ENCODE data around the gene SNX30.

SNX30 gene

DNA sequence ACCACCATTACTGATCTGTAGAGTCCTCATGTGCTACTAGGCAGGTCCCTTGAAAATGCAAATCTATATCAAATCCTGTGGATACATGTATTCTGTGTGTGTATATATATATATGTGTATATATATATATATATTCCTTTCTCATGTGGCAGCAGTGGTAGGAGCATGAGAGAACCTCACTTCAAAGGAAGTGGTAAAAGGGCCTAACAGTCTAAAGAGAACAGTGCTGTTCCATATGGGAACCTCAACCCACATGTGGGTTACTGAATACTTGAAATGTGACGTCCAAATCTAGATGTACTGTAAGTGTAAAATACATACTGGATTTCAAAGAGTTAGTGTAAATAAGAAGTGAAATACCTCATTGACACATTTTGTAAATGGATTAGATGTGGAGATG lies 134.8 kb downstream of the SNX30 start:
- DNase-seq (ENCODE audit: low read depth in 2 of 2): no peak

DNA sequence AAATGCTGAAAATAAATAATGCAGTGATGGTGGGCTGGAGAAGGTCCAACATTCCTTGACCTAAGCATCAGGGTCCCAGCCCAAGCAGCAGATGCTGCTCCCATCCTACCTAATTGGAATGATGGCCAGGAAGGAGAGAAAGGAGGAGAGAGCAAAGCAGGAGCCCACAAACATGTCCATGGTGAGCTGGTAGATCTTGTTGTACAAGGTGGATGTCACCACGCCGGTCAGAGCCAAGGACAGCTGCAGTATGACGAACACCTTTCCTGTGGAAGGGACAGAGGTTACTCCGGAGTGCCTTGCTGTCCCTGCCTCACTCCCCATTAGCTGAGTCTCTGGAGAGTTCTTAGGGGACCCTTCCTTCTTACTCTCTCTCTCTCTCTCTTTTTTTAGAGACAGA lies 135.8 kb downstream of the SNX30 start:
- no peak for DNase-seq (ENCODE audit: low read depth in 2 of 2)

DNA sequence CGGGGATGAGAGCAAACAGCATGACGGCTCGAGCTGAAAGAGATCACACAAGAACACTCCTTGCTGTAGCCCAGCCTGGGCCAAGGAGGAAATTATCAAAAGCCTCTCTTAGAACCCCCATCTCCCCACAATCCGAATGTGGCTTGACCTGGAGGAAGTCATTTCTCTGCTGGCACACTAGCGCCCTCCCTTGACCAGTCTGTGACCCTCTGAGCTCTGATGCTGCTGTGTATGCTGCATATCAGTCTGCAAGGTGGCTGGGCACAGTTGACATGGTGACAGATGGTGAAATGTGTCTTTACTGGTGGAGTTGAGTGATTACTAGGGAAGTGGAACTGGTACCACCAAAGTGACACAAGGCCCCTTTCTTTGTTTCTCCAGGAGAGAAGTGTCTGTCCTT lies 136.8 kb downstream of the SNX30 start:
- no peak for DNase-seq (ENCODE audit: low read depth in 2 of 2)

DNA sequence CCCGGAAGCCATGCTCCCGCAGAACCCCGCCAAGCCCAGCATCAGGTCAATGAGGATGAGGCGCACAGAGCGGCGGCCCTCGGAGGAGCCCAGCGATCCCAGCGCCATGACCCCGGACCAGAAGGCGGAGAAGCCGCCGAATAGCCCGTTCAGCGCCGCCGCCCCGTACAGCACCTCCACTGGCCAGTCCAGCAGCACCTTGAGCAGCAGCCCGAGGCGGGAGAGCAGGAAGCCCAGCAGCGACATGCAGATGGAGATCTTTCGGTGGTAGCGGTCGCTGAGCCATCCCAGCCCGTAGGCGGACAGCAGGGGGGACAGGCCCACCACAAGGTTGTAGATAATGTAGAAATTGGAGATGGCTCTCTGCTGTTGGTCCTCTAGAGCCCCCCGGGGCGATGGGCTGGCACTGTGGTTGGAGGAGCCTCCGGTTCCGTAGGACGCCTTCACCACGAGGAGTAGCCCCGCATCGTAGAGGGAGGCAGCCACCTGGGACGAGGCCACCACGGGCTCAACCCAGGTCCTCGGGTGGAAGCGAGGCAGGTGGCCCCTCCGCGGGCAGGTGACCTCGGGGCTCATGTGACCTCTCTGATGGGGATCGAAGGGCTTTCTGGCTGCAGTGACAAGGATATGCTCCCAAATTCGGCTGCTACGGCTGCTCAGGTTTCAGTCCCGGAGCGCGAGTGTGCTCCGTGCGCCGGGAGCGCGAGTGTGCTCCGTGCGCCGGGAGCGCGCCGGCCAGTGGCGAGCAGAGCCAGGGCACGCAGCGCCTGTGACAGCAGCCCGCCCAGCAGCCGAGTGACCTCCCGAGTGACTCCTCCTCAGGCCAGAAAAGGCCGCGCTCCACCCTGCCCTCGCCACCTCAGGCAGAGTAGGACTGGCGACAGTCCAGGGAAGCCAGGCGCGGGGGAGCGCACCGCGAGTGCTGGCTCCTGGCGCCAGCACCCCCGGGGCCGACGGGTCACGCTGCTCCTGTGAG lies 139.8 kb downstream of the SNX30 start, which contains the start of gene SLC46A2:
Gene SLC46A2 (minus strand): TSS at position 771 of the 976 bp plus-strand sequence. CDS start 195 bp downstream, at position 576.
- DNase-seq (ENCODE audit: low read depth in 2 of 2): no peak

DNA sequence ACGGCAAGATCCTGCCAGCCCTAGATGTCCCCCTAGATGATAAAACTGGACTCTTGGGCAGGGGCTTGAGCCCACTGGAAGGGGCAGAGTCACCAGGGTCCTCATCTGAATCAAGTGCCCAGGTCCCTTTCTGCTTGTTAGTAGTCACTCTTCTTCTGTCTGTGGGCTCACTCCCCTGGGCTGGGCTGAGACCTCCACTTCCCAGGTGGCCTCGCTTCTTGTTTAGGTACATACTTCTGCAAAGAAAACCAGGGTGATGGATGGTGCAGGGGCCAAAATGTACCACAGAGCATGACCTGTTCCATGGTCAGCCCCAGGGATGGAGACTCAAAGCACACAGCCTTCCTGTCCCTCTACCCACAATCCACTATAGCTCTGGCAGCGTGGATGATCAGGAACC lies 141.0 kb downstream of the SNX30 start:
- no peak for DNase-seq (ENCODE audit: low read depth in 2 of 2)

DNA sequence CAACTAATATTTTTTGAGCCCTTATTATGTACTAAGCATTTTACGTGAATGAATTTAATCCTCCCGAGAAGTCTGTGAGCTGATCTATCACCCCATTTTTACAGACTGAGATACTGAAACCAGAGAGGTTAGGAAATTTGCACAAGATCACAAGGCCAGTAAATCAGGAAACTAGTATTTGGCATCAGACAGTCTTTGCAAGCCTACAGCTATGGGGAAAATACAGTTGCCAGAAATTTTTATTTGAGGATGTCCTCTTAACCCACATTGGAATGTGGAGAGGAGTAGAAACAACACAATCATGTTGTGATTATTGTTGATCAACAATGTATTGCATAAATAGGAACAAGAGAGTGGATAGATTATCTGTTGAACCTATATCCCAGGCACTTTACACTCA lies 142.4 kb downstream of the SNX30 start:
- no peak for DNase-seq (ENCODE audit: low read depth in 2 of 2)

DNA sequence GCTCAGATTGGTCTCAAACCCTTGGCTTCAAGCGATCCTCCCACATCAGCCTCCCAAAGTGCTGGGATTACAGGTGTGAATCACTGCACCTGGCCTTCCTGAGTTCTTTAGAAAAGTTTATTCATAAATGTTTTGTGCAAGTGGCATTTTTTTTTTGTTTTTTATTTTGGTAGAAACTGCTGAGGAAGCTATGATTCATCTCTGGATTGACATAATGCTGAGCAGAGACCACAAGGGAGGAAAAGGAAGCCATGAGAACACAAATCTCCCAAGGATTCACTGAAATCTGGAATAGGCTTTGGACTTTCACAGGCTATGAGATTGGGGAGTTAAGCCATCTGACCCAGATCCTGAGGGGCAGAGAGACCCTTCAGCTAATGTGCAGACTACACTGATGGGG lies 143.5 kb downstream of the SNX30 start:
- no peak for DNase-seq (ENCODE audit: low read depth in 2 of 2)

DNA sequence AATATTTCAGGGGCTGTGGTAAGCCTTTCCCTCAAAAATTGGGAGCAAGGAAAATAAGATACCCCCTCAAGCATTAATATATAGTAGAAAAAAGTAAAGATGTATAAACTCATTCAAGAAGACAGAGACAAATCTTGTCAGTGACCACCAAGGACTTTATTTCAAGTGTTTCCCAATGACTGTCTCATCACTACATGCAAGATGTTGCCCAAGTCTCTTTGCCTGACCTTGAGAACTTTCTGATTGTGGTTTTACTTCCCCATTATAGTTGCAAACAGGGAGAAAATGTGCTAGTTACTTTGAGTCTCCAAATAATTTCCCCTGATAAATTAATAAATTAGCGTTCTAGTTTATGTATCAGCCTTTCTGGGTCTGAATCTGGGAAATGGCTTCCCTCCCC lies 144.1 kb downstream of the SNX30 start:
- DNase-seq (ENCODE audit: low read depth in 2 of 2): no peak

DNA sequence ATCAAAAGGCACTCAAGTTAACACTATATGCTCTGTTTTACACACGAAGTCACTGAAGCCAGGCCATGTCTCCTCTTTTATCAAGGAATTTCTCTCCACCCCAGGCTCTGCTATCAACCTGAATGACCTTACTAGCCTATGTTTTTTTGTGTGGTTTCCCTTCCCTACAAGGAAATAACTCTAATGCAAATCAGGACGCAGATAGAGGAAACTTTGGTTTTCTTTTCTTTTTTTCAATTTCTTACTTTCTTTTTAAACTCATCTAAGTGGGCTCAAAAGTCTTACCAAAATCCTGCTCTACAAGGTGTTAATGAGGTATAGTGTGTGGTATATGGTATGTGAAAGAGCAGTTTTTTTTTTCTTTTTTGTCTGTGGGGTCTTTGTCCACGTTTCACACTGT lies 145.6 kb downstream of the SNX30 start:
- DNase-seq (ENCODE audit: low read depth in 2 of 2): no peak

DNA sequence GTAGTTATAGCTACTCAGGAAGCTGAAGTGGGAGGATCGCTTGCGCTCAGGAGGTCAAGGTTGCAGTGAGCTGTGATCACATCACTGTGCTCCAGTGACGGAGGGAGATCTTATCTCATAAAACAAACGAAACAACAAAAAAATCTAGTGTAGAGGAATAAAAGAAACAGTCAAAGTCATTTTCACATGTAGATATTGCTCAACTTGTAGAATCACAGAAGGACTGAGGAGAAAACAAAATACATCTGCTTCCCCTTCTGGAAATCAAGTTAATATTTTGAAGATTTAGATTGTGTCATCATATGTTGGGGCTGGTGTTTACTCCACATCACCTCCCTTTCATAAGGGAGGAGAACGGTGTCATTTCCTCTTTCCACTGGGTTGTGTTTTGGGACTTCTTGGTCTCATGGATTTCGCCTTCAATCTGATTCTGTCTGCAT lies 148.3 kb downstream of the SNX30 start:
- DNase-seq (ENCODE audit: low read depth in 2 of 2): no peak

DNA sequence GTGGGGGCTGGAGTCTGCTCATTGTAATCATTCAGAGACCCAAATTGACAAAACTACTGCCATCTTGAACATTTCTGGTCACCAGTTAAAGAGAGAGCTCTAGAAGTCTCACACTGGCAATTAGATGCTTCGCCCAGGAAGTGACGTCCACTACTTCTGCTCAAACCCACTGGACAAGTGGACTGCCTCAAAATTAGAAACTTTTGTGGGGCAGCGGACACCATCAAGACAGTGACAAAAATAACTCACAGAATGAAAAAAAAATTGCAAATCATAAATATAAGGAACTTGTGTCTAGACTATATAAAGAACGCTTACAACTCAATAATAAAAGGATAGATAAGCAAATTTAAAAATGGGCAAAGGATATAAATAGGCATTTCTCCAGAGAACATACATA lies 149.9 kb downstream of the SNX30 start:
- DNase-seq (ENCODE audit: low read depth in 2 of 2): no peak

DNA sequence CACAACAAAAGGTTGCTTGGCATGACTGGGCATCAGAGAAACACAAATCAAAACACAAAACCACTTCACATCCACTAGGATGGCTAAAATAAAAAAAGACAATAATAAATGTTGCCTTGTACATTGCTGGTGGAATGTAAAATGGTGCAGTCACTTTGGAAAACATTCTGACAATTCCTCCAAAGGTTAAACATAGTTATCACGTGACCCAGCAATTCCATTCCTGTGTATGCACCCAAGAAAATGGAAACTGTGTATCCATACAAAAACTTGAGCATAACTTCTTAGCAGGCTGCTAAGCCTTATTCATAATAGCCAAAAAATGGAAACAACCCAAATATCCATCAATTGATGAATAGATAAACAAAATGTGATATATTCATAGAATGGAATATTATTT lies 150.3 kb downstream of the SNX30 start:
- DNase-seq (ENCODE audit: low read depth in 2 of 2): no peak

DNA sequence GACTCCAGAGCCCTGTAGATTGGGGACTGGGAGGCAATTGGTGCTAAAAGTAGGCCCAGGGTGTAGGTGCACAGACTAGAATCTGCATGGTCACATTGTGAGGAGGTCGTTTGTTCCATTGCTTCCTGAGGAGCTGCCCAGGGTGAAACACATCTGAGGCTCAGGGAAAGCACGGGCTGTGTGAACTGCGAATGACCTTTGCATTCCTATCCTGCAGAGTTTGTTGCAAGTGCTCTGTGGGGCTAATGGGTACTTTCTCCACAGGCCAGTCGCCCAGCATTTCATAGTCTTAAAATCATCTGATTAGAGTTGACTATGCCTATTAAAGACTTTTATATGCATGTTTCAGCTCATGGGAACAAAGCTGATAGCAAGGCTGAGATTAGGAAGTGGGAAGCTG lies 154.5 kb downstream of the SNX30 start:
- DNase-seq (ENCODE audit: low read depth in 2 of 2): no peak

DNA sequence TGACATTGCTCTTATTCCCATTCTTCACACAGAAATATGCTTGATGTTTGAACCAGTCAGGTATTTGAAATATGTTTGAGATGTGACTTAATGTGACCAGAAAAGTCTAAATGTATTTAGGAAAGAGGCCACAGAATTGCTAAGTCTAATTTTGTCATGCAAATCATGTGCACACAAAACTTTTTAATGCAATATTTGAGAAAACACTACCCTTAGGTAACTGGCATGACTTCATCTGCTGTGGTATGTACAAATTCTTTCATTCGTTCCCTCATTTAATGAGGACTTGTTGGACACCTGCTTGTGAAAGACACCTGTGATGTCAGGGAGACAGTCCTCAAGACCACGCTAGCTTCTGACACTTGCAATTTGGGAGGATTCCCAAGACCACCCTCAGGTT lies 161.2 kb downstream of the SNX30 start:
- DNase-seq (ENCODE audit: low read depth in 2 of 2): no peak

DNA sequence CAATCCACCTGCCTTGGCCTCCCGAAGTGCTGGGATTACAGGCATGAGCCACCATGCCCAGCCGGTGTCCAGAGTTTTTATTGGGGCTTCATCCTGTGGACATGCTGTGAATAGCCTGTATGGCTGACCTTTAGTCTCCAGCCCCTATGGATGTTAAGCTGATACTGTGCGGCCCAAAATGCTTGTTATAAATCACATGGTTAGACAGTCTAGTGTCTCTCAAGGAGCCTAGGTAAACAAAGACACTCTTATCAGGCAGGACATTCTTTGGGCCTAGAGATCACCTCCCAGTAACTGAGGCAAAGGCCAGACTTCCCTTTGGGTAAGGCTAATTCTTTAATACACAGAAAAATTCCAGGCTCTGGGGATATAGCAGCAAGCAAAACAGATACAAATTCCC lies 162.1 kb downstream of the SNX30 start:
- no peak for DNase-seq (ENCODE audit: low read depth in 2 of 2)

DNA sequence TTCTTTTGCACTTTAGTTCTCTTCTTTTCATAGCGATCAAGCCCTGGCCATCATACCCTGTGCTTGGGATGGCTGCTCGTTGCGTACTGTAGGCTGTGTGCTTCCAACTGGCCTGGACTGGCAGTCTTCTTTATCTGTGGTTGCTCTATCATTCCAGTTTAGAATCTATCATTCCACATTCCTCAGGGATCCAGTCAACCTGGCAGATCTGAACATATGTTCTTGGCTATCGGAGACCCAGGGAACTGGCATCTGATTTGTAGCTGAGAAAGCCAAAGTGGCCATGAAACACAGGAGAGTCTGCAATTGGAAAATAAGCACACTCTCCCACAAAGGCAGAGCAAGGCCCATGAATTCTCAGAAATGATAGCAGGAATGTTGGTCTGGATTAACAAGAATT lies 162.8 kb downstream of the SNX30 start:
- no peak for DNase-seq (ENCODE audit: low read depth in 2 of 2)

DNA sequence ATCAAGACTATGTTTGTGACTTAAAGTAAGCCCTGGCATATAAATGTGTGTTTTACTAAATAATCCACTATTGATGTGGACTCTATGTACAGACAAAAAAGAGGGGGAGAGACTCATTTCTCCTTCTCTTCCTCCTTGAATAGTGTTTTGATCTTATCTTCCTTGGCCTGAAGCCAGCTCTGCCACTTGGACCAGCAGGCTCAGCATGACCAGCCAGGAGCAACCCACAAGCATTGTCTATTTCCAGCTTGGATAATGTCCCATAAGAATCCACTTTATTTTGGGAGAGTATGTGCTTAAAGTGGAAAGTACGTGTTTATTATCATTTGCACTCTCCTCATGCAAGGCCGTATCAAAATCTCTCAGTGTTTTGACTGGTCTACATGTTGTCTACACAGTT lies 164.0 kb downstream of the SNX30 start:
- DNase-seq (ENCODE audit: low read depth in 2 of 2): no peak

DNA sequence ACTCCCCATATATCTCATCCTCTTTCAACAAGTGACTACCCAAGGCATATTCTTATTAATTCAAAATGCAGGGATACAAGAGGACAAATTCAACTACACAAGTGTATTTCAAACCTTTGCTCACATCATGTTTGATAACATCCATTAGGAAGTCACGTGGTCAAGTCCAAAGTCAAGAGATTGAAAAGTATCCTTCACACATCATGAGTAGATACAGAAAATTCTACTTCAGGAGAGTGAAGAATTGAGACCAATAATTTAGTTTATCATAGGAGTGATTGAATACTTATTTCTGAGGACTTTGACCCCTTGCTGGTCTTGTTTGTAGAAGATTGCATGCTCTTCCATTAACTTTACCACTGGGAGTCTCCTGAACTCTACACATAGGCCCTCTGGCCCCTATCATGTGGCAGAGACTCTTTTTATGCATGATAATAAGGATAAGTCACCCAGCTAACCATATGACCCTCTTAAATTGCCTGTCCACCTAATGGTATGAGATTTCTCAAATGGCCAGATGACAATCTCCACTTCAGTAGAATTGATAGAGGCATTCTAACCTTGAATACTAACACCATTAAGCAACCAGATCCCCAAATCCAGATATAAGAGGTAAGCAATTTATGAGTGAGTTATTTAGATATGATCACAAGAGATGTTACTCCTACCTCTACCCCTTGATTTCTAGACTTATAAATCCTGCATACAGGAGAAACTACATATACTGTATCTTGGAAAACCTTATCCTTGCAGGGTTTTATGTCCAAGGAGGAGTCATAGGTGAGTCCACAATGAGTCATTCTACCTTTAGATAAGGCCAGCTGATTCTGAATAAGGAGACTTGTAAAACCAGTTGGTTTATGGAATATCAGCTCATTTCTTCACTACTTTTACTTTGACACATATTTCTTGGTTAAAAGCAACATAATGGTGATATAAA lies 166.8 kb downstream of the SNX30 start:
- no peak for DNase-seq (ENCODE audit: low read depth in 2 of 2)

DNA sequence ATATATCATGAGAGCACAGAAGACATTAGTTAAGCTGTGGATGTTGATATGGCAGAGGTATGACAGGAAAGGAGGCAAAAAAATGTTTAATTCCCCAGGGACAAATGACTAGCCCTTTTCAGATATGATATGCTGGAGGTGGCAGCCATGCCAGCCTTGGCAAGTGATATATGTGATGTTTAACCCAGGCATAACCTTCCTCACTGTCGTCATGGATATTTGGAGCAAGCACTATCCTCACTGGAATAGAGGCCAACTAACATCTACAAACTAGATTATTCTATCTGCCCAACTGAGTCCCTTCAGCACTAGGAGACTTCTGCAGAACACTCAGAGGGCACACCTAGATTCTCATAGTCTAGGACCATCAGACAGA lies 167.4 kb downstream of the SNX30 start:
- DNase-seq (ENCODE audit: low read depth in 2 of 2): no peak

DNA sequence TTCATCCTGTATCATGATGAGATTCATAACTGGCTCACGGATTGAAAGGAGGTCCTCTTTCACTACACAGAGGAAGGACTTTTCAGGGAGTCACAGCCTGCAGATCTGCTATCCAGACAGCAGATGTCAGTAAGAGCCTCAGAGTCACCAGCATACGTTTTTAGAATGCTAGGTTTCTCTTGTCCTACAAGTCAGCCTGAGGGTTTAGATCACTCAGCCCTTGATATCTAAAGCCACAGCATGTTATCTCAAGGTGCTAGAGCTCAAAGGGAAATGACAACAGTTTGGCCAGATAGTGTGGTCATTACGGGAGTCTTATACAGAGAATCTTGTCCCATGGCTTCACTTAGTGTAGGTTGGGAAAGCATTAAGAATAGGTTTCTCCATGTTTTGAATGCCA lies 171.0 kb downstream of the SNX30 start:
- no peak for DNase-seq (ENCODE audit: low read depth in 2 of 2)

Measured in stimulated activated CD4-positive, alpha-beta T cell treated with anti-CD3 and anti-CD28 coated beads, Interleukin-15, amount 100 ng/mL, for 48 hours (primary cell).